Smooth muscle cell (in vitro differentiated cells): ENCODE measurements around the gene ADI1. TPM values are rescaled to one million over a fixed set of nuclear protein-coding genes. Genes with fewer than 3 reads are reported as not detected.

ENCODE experiments used
- DNase-seq: peaks from one replicate; lab custom pipeline; 2025; ENCODE audit not compliant: unreplicated experiment; lab: John Stamatoyannopoulos, UW
- H2AFZ ChIP-seq: fragments of 200-600 bp; sonication (generic); 2 replicates; pipeline ENCODE4 v1.6.0; 2016; ENCODE audit warnings: antibody characterized with exemption, low read depth, mild to moderate bottlenecking
- H3F3A ChIP-seq: fragments of 200-600 bp; sonication (generic); 2 replicates; pipeline ENCODE4 v1.6.0; 2017; ENCODE audit warnings: antibody characterized with exemption, low read depth
- H3K27ac ChIP-seq: fragments of 200-600 bp; sonication (generic); 2 replicates; pipeline ENCODE4 v1.5.1; 2016; ENCODE audit warnings: low read depth, mild to moderate bottlenecking
- H3K27me3 ChIP-seq: fragments of 200-600 bp; sonication (generic); 2 replicates; pipeline ENCODE4 v1.6.1; 2016; ENCODE audit warnings: low read depth, mild to moderate bottlenecking
- H3K36me3 ChIP-seq: fragments of 200-600 bp; sonication (generic); 2 replicates; pipeline ENCODE4 v1.5.1; 2016; ENCODE audit warnings: low read depth
- H3K4me1 ChIP-seq: fragments of 200-600 bp; sonication (generic); 2 replicates; pipeline ENCODE4 v1.5.1; 2016; ENCODE audit warnings: low read depth
- H3K4me2 ChIP-seq: fragments of 200-600 bp; sonication (generic); 2 replicates; pipeline ENCODE4 v1.6.0; 2016; ENCODE audit warnings: mild to moderate bottlenecking
- H3K4me3 ChIP-seq: fragments of 200-600 bp; sonication (generic); 2 replicates; pipeline ENCODE4 v1.5.1; 2016; ENCODE audit warnings: mild to moderate bottlenecking
- H3K79me2 ChIP-seq: fragments of 200-600 bp; sonication (generic); 2 replicates; pipeline ENCODE4 v1.6.0; 2016; ENCODE audit warnings: low read depth, mild to moderate bottlenecking
- H3K9ac ChIP-seq: fragments of 200-600 bp; sonication (generic); 2 replicates; pipeline ENCODE4 v1.6.0; 2016; ENCODE audit warnings: low read depth
- H3K9me3 ChIP-seq: fragments of 200-600 bp; sonication (generic); replicated peaks from 2 replicates; pipeline ENCODE4 v1.5.1; 2016; ENCODE audit warnings: low read depth
- H4K20me1 ChIP-seq: fragments of 200-600 bp; sonication (generic); 2 replicates; pipeline ENCODE4 v1.6.0; 2016; ENCODE audit warnings: low read depth
- WGBS: methylation state at CpG from one replicate; pipeline ENCODE4 v1.1.7; 2016; ENCODE audit warnings: low lambda C conversion rate; 5-methylcytosine and 5-hydroxymethylcytosine counted together
- polyA plus RNA-seq: library from polyadenylated mRNA; unstranded; fragments of >200 nt; fragmentation: Nextera tagmentation; extraction: Ambion mirVana; gene quantifications from 2 replicates; pipeline ENCODE4 v1.2.1, GENCODE V29; 2016
- total RNA-seq: library from RNA; depleted of rRNA; stranded (reverse); fragments of >200 nt; gene quantifications from 2 replicates; pipeline ENCODE4 v1.2.3, GENCODE V29; 2014
- TF ChIP-seq, protein P1 (sequence below): fragments of 200-600 bp; sonication (generic); IDR thresholded peaks from 2 replicates; pipeline ENCODE4 v1.5.1; 2017; ENCODE audit warnings: borderline replicate concordance, mild to moderate bottlenecking, antibody characterized with exemption; ENCODE audit not compliant: insufficient read depth, poor library complexity, severe bottlenecking

Gene ADI1
- total and polyA plus RNA-seq, 2 experiments from 2014 or later: 19.0 to 30.9 TPM

DNA sequence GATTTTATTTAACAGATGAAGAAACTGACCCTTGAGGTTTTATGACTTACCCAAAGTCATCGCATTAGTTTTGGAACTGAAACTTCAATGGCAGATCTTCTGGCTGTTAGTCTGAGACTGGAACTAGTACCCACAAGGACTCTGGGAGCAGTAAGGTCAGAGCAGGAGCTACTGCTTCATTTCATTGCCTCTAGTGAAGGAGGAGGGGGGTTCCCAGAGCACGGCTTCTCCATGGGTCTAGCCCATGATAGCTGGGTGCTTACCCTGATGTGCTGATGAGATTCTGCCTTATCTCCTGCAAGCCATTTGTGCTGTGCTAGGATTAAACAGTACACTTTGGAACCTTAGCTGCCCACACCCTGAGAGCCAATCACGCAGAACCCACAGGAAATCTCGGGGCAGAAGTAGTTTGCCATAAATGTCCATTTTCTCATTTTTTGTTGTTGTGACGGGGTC is 44.2 kb upstream of the ADI1 start:
- no peaks in the 10 kb centered on the region for H3K36me3 ChIP-seq
- TF ChIP-seq, protein P1, sequence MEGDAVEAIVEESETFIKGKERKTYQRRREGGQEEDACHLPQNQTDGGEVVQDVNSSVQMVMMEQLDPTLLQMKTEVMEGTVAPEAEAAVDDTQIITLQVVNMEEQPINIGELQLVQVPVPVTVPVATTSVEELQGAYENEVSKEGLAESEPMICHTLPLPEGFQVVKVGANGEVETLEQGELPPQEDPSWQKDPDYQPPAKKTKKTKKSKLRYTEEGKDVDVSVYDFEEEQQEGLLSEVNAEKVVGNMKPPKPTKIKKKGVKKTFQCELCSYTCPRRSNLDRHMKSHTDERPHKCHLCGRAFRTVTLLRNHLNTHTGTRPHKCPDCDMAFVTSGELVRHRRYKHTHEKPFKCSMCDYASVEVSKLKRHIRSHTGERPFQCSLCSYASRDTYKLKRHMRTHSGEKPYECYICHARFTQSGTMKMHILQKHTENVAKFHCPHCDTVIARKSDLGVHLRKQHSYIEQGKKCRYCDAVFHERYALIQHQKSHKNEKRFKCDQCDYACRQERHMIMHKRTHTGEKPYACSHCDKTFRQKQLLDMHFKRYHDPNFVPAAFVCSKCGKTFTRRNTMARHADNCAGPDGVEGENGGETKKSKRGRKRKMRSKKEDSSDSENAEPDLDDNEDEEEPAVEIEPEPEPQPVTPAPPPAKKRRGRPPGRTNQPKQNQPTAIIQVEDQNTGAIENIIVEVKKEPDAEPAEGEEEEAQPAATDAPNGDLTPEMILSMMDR: no peak
- H3K9ac ChIP-seq: no peak overlapping the region
- no peaks in the 10 kb centered on the region for H4K20me1 ChIP-seq
- no peaks in the 10 kb centered on the region for H3K9me3 ChIP-seq
- no peak for DNase-seq
- 95% methylated on average over 5 of the region's 5 CpGs for WGBS
- H3K27ac ChIP-seq: no peak overlapping the region
- H3K79me2 ChIP-seq: peaks cover 4% of the 10 kb centered on the region
- no peak overlapping the region for H2AFZ ChIP-seq
- no peak overlapping the region for H3K4me3 ChIP-seq
- no peaks in the 10 kb centered on the region for H3K27me3 ChIP-seq
- no peak overlapping the region for H3K4me2 ChIP-seq
- H3K4me1 ChIP-seq: no peaks in the 10 kb centered on the region
- no peaks in the 10 kb centered on the region for H3F3A ChIP-seq

DNA sequence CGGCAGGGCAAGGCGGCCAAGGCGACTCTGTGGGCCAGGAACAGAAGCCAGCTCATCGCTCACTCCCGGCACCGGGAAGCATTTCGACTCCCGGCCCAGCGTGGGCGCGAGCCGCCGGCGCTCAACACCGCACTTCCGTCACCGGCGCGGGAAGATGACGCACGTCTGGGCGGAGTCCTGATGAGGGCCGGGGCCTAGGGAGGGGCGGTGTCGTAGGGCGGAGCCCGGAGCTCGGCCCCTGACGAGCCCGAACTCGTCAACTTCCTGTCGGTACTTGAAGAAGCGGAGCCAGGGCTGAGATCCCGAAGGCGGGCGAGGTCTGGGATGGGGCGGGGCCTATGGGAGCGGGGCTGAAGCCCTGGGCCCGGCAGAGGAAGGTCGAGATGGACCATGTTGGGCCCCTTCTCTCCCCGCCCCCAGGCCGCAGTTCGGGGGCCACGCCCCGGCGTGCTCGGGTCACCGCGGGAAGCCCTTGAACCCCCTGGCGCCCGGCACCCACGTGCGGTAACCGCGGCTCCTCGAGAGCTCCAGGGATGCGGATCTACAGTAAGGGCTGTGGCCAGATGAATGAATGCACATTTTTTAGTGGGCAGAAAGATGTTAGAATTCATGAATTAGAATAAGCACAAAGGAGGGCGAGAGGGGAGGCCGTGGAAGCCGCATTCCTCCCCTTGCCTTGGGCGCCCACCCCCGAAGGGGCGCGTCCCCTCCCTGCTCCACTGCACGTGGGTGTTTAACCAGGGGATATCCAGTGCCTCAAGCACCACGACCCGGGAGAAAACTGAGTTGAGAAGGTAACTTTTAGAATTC is 39.1 kb upstream of the ADI1 start, which contains the start of gene RNASEH1:
RNASEH1 (minus strand) TSS at position 129 of the 810 bp plus-strand sequence; CDS start at position 56, 73 bp downstream.
- WGBS: under 1% methylated on average over 57 of the region's 67 CpGs
- DNase-seq: peak; percentile 94
- H3K36me3 ChIP-seq: peaks cover 19% of the 10 kb centered on the region
- H3K9me3 ChIP-seq: no peaks in the 10 kb centered on the region
- peak within 1 kb of the TSS; percentile 100 for H3K9ac ChIP-seq
- H3K4me1 ChIP-seq: peaks cover 6% of the 10 kb centered on the region
- H4K20me1 ChIP-seq: no peaks in the 10 kb centered on the region
- H3K27ac ChIP-seq: peak within 1 kb of the TSS; percentile 99
- TF ChIP-seq, protein P1: no peak
- H3K4me3 ChIP-seq: peak within 1 kb of the TSS; percentile 91
- H3K79me2 ChIP-seq: peaks cover 38% of the 10 kb centered on the region
- H2AFZ ChIP-seq: peak within 1 kb of the TSS; percentile 96
- no peaks in the 10 kb centered on the region for H3K27me3 ChIP-seq
- H3K4me2 ChIP-seq: peak within 1 kb of the TSS; percentile 87
- H3F3A ChIP-seq: no peaks in the 10 kb centered on the region

DNA sequence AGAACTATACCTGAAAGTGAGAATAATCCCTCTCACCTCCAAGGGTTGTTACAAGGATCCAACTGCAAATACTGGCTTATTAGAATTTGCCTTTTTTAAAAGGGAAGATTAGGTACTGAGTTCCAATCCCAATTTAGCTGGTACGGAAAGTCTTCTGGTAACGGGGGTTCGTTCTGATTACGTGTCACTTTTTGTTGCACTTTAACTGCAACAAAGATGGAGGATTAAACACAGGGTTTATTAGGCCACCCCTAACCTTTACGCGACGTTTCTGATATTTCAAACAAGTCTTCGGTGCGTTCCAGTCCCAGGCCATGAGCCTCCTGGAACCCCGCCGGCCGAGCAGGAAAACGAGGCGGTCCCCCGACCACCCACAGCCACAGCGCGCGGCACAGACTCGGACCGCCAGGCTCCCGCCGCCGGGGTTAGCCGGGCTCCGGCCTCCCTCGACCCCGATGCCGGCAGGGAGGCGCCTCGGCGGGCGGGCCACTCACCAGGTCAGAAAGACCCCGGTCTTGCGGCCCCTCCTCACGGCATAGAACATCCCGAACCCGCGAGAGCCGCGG is 38.4 kb upstream of the ADI1 start:
- H3K36me3 ChIP-seq: peaks cover 19% of the 10 kb centered on the region
- WGBS: 1% methylated on average over 37 of the region's 40 CpGs
- H2AFZ ChIP-seq: peak overlapping the region; percentile 25
- H3K79me2 ChIP-seq: peaks cover 38% of the 10 kb centered on the region
- peak overlapping the region; percentile 100 for H3K9ac ChIP-seq
- H3K4me3 ChIP-seq: peak overlapping the region; percentile 91
- H3K27ac ChIP-seq: peak overlapping the region; percentile 99
- H4K20me1 ChIP-seq: no peaks in the 10 kb centered on the region
- peaks cover 6% of the 10 kb centered on the region for H3K4me1 ChIP-seq
- no peaks in the 10 kb centered on the region for H3K9me3 ChIP-seq
- H3K27me3 ChIP-seq: no peaks in the 10 kb centered on the region
- H3F3A ChIP-seq: no peaks in the 10 kb centered on the region
- DNase-seq: no peak
- TF ChIP-seq, protein P1: no peak
- peak overlapping the region; percentile 87 for H3K4me2 ChIP-seq
